Measurements from ENCODE around the gene TEKTIP1.

GRCh38 chr19:3575260-3575741 lies 36.3 kb downstream of the TEKTIP1 start:
- TF ChIP-seq CTCF (IDR thresholded peaks at IDR 0.05) = peak in 1 of 4 experiments; percentile 20
- no peak for TF ChIP-seq POLR2A (IDR thresholded peaks at IDR 0.05)
- no peak for TF ChIP-seq POLR2AphosphoS5 (IDR thresholded peaks at IDR 0.05)
